Prostate gland (tissue), 2 donors: ENCODE results near the gene IKZF1. TPM values are rescaled to one million over a fixed set of nuclear protein-coding genes. Genes with fewer than 3 reads are reported as not detected.

ENCODE experiments used
- DNase-seq: peaks from one replicate; pipeline ENCODE4 v3.0.0-alpha.2; 2019; ENCODE audit warnings: low spot score
- H3K27ac ChIP-seq, 2 donors: fragments of 200-600 bp; sonication (generic); 2 replicates each; pipeline ENCODE4 v1.5.1; 2017 to 2019
- H3K27me3 ChIP-seq: fragments of 200-600 bp; sonication (generic); replicated peaks from 2 replicates; pipeline ENCODE4 v1.5.1; 2019; ENCODE audit not compliant: insufficient read depth
- H3K36me3 ChIP-seq, 2 donors: fragments of 200-600 bp; sonication (generic); 1 replicate in 1 of 2; 2 replicates in 1 of 2; pipeline versions ENCODE4 v1.5.1 to v1.8.1; 2017 to 2019
- H3K4me1 ChIP-seq: fragments of 200-600 bp; sonication (generic); replicated peaks from 2 replicates; pipeline ENCODE4 v1.5.1; 2019
- H3K4me3 ChIP-seq, 2 donors: fragments of 200-600 bp; sonication (generic); 2 replicates each; pipeline ENCODE4 v1.5.1; 2017 to 2019
- H3K9me3 ChIP-seq: fragments of 200-600 bp; sonication (generic); 2 replicates; pipeline ENCODE4 v1.5.1; 2017
- CTCF ChIP-seq, 4 experiments: fragments of 200-600 bp in 2 of 4; fragments of 450-650 bp in 2 of 4; sonication (generic) in 2 of 4; IDR thresholded peaks; 1 replicate in 3 of 4; 2 replicates in 1 of 4; pipeline ENCODE4 v1.5.1; 2016 to 2019; ENCODE audit warnings: antibody characterized with exemption in 4 of 4, mild to moderate bottlenecking in 2 of 4, moderate library complexity in 2 of 4
- POLR2A ChIP-seq: fragments of 450-650 bp; IDR thresholded peaks from one replicate; pipeline ENCODE4 v1.6.1; 2016; ENCODE audit warnings: antibody characterized with exemption, mild to moderate bottlenecking
- POLR2AphosphoS5 ChIP-seq: sonication (generic); formaldehyde crosslinking; IDR thresholded peaks from one replicate; pipeline ENCODE4 v1.6.1; 2017; ENCODE audit warnings: antibody characterized with exemption
- WGBS: methylation state at CpG from one replicate; pipeline ENCODE4 v1.1.5; 2018; 5-methylcytosine and 5-hydroxymethylcytosine counted together
- intact Hi-C: fragments of 100-400 bp; cut with DNase I; formaldehyde crosslinking; loops from one replicate; pipeline ENCODE4 v1.14.2; 2022
- total RNA-seq, 2 donors: library from RNA; depleted of rRNA; stranded (reverse); fragments of >200 nt; gene quantifications; one replicate each; pipeline ENCODE4 v1.1.0, GENCODE V29; 2016

IKZF1 gene
- total RNA-seq, 2 donors from 2014 or later, result 2.7 to 7.7 TPM

GRCh38 chr7:50332241-50333165 is 28.0 kb downstream of the IKZF1 start:
- no peaks in the 10 kb centered on the region for H3K4me1 ChIP-seq
- no peaks in the 10 kb centered on the region for H3K27me3 ChIP-seq
- intact Hi-C loops, result no loop called here
- DNase-seq, result no peak
- H3K36me3 ChIP-seq, result no peaks in the 10 kb centered on the region
- WGBS, result 74% methylated on average over 8 of the region's 8 CpGs
- no peak overlapping the region for H3K4me3 ChIP-seq
- TF ChIP-seq POLR2A, result no peak
- no peak for TF ChIP-seq POLR2AphosphoS5
- TF ChIP-seq CTCF (IDR thresholded peaks at IDR 0.05), result no peak
- H3K27ac ChIP-seq, result no peak overlapping the region
- H3K9me3 ChIP-seq, result no peaks in the 10 kb centered on the region

GRCh38 chr7:50333221-50333651 is 28.7 kb downstream of the IKZF1 start:
- Histone ChIP-seq H3K27ac (no peak overlapping the region), H3K27me3 (no peaks in the 10 kb centered on the region), H3K4me3 (no peak overlapping the region), H3K36me3 (no peaks in the 10 kb centered on the region), H3K4me1 (no peaks in the 10 kb centered on the region), H3K9me3 (no peaks in the 10 kb centered on the region)
- DNase-seq, result no peak
- TF ChIP-seq CTCF (IDR thresholded peaks at IDR 0.05) (no peak), POLR2AphosphoS5 (no peak), POLR2A (no peak)
- intact Hi-C loops, result no loop called here
- 15% methylated on average over 9 of the region's 9 CpGs for WGBS

- Histone ChIP-seq H3K27ac (no peak overlapping the region), H3K9me3 (no peaks in the 10 kb centered on the region), H3K27me3 (no peaks in the 10 kb centered on the region), H3K4me1 (no peaks in the 10 kb centered on the region), H3K4me3 (no peak overlapping the region), H3K36me3 (no peaks in the 10 kb centered on the region)
- intact Hi-C loops, result no loop called here
- WGBS, result 95% methylated on average over 1 of the region's 1 CpG
- TF ChIP-seq POLR2A, result no peak
- TF ChIP-seq CTCF (IDR thresholded peaks at IDR 0.05), result no peak
- TF ChIP-seq POLR2AphosphoS5, result no peak
- no peak for DNase-seq
Observed at GRCh38 chr7:50334341-50334994, 30.0 kb downstream of the IKZF1 start.

DNA sequence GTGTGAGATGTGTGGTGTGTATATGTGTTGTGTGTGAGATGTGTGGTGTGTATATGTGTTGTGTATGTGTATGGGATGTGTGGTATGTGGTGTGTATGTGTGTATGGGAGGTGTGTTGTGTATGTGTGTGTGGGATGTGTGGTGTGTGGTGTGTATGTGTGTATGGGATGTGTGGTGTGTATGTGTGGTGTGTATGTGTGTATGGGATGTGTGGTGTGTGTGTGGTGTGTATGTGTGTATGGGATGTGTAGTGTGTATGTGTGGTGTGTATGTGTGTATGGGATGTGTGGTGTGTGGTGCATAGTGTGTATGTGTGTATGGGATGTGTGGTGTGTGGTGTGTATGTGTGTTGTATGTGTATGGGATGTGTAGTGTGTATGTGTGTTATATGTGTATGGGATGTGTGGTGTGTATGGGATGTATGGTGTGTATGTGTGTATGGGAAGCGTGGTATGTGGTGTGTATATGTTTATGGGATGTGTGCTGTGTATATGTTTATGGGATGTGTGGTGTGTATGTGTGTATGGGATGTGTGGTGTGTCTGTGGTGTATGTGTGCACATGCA is 30.8 kb downstream of the IKZF1 start:
- Histone ChIP-seq H3K9me3 (no peaks in the 10 kb centered on the region), H3K4me1 (no peaks in the 10 kb centered on the region), H3K27ac (no peak overlapping the region), H3K4me3 (no peak overlapping the region), H3K27me3 (no peaks in the 10 kb centered on the region), H3K36me3 (no peaks in the 10 kb centered on the region)
- DNase-seq, result no peak
- intact Hi-C loops, result no loop called here
- TF ChIP-seq CTCF (IDR thresholded peaks at IDR 0.05) (no peak), POLR2AphosphoS5 (no peak), POLR2A (no peak)
- 89% methylated on average over 1 of the region's 1 CpG for WGBS
